GM19467 (cell line): ENCODE data around the gene UBALD2.
"Not testable (repeated sequence)": the region's sequence is repeated elsewhere in the genome, so short reads cannot be mapped to it uniquely, and the experiment has no call there.

ENCODE experiments used
- ATAC-seq: cut with Tn5 transposase; IDR thresholded peaks from one replicate; pipeline ENCODE4 v1.9.1; 2021; ENCODE audit warnings: mild to moderate bottlenecking, moderate library complexity; ENCODE audit not compliant: unreplicated experiment

UBALD2 gene

DNA sequence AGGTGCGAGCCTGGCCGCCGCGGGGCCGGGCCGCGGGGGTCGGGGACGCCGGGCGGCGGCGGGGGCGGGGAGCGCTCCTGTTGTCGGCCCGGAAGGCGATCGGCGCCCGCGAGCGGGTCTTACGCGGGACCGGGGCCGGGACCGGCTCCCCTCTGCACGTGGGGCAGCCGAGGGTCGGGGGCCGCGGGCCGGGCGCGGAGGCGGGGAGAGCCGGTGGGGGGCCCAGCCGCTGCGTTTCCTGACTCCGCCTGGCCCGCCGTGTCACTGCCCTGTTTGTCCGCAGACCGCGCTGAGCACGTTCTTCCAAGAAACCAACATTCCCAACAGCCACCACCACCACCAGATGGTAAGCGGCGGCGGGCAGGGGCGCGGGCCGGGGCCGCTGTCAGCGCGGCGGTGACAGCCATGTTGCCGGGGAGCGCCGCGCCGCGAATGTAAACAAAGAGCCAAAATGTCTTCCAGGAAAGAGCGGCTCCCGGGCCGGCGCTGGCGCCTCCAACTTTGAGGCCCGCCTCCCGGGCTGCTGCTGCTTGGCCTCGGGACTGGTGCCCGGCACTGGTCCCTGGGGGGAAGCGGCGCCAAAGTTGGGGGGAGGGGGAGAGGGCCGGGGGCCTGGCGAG lies 586 bp downstream of the UBALD2 start:
- no peak for ATAC-seq

DNA sequence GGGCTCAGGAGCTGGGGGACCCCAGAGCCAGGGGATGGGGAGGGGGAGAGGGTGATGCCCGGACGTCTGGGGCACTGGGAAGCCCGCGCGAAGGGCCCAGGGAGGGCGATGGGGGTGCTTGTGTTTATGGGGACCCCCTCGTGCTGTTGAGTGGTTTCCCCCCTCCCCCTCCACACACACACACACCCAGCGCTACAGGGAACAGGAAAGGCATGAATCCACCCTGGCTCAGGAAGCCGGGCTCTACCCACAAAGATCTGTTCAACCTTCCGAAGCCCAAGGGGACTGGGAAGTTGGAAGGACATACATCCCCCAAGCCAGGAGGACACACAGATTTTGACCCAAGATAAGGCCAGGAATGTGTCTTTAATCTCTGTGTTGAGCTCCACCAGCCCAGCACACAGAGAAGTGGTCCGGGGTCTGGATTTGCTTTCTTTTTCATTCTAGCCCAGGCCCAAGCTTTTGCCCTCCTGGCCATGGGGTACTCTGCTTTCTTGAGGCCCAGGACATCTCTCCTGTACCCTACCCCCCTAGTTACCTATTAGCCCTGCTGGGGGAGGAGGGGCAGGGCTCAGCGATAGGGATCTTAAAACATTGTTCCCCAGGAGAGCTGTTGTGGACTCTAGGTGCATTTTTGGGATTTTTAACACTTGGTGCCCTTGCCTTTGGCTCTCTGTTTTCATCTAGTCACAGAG lies 1.2 kb downstream of the UBALD2 start:
- no peak for ATAC-seq

DNA sequence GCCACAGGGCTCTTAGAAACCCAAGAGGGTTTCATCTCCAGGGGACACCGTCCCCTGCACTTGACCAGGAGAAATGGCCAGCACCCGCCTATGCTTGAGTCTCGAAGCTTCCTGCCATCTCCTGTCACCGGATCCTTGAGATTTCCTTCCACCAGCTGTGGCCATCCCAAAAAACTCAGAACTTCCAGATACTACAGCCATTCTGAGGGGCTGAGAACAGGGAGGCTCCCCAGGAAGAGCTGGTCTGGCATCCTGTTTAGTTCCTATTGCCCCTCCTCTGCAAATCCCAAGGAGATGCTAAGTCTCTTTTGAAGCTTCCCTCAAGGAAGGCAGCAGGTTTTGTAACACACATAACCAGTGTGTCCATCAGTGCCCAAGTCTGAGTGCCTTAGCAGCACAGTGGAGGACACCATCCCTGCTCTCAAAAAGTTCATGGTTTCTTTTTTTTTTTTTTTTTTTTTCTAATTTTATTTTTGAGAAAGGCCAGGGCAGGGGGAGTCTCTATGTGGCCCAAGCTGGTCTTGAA lies 2.0 kb downstream of the UBALD2 start:
- ATAC-seq = no peak

DNA sequence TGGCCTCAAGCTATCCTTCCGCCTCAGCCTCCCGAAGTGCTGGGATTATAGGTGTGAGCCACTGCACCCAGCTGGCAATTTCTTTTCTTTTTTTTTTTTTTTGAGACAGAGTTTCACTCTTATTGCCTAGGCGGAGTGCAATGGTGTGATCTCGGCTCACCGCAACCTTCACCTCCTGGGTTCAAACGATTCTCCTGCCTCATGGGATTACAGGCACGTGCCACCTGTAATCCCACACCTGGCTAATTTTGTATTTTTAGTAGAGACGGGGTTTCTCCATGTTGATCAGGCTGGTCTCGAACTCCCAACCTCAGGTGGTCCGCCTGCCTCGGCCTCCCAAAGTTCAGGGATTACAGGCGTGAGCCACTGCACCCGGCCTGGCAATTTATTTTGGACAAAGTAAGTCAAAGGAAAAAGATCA lies 2.4 kb downstream of the UBALD2 start:
- ATAC-seq = not testable (repeated sequence)

DNA sequence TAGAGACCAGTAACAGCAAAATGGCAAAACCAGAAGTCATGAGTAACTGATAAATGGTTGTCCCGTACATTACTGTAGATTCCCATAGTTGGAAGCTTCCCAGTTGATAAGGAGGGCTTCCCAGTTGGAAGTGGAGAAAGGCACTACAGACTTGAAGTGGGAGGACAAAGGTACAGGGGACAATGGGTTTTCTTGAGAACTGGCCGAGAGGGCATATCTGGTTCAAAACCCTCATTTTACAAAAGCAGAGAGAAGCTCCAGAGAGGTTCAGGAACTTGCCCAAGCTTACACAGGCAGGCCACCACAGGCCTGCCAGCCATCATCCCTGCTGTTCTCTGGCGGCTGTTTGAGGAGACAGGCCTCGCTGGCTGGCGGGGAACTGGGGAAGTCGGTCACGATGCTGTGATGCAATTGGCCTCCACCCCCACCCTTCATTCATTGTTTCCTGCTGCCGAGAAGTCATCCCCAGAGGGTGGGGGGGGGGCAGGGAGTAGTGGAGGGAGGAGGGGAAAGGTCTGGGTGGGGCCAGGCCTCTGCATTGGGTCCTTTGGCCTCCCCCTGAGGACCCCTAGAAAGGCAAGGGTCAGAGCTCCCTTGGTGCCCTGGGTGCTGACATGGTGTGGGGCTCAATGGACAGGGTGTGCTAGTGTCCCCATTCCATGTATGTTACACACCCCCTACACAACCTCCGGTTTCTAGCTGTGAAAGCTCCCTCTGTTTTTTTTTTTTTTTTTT lies 3.0 kb downstream of the UBALD2 start:
- no peak for ATAC-seq

DNA sequence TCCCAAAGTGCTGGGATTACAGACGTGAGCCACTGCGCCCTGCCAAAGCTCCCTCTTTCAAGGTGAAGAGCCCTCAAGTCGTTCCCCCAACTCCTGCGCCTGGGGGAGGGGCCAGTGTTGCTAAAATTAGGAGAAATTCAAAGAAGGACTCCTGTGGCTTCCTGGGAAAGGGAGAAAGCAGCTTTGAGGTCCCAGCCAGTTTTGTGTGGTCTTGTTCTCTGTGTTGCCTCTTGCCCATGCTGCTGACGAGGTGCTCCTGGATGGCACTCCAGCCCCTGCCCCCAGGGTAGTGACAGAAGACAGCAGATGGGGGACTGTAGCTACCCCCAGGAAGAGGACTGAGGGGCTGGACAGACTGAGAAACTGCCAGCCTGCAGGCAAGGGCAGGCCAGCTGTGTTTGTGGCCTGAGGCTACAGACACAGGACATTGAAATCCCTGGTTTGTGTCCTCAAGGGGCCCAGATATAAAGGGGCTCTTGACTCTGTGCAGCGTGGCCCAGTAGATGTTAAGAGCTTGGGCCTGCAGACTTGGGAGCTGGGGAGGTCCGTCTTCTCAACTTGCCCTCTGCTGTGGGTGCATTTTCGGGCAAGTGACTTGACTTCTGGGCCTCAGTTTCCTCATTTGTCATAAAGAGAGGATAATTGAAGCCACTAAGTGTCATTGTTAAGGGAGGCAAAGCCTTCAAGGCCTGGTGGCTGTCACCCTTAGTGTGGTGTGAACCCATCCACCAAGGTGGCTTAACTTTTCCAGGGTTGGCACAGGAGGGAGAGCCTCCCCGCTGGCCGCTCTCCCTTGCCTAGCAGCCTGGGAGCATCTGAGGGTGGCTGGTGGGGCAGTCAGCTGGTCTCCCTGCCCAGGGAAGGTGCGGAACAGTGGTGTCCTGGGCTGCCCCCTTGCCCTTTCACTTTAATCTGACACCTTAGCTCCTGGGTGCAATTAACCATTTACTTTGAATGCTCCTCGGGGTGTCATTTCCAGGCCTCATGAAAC lies 4.1 kb downstream of the UBALD2 start:
- no peak for ATAC-seq

DNA sequence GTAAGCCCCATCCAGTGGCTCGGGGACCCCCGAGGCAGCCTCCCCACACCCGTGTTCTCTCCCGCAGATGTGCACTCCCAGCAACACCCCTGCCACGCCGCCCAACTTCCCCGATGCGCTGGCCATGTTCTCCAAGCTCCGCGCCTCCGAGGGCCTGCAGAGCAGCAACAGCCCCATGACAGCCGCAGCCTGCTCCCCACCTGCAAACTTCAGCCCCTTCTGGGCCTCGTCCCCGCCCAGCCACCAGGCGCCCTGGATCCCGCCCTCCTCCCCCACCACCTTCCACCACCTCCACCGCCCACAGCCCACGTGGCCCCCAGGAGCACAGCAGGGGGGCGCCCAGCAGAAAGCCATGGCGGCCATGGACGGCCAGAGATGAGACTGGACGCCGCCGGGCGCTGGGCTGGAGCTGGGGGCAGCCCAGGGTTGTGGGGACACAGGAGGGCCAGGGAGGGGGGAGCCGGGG lies 5.0 kb downstream of the UBALD2 start:
- ATAC-seq = no peak

DNA sequence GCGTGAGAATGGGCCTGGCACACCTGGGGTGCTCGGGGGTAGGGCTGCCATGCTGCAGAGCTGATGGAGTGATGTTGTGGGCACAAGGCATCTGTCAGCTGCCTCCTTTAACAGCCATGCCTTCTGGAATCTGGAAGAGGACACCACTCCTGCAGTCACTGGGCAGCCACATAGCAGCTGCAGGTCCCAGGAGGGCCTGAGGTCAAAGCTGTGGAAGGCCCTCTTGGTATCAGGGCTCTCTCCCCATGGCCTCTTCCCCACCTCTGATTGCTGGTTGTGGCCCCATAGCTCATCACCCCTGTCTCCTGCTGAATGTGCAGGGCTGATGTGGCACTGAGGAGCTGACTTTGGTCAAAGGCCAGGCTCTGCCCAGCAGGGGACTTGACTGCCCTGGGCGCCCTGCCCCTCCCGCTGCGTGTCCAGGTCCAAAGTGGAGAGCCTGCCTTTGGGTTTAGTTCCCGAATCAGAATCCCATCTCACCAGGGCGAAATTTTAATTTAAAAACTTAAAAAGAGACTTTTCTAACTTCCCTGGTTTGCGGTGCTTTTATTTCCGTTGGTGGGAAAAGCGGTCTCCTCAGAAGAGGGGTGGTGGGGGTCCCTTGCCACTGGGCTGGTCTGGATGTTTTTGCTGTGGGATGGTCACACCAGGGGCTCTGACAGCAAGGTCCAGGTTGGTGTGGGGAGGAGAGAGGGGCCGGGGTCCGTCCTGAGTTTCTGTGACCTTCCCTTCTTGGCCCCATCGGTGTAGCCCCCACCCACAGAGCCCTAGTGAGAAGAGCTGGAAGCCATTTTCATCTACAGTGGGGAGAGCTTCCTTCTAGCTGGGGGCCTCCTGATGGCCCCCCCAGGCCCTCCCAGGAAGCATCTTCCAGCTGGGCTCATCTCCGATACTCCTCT lies 5.9 kb downstream of the UBALD2 start:
- no peak for ATAC-seq

DNA sequence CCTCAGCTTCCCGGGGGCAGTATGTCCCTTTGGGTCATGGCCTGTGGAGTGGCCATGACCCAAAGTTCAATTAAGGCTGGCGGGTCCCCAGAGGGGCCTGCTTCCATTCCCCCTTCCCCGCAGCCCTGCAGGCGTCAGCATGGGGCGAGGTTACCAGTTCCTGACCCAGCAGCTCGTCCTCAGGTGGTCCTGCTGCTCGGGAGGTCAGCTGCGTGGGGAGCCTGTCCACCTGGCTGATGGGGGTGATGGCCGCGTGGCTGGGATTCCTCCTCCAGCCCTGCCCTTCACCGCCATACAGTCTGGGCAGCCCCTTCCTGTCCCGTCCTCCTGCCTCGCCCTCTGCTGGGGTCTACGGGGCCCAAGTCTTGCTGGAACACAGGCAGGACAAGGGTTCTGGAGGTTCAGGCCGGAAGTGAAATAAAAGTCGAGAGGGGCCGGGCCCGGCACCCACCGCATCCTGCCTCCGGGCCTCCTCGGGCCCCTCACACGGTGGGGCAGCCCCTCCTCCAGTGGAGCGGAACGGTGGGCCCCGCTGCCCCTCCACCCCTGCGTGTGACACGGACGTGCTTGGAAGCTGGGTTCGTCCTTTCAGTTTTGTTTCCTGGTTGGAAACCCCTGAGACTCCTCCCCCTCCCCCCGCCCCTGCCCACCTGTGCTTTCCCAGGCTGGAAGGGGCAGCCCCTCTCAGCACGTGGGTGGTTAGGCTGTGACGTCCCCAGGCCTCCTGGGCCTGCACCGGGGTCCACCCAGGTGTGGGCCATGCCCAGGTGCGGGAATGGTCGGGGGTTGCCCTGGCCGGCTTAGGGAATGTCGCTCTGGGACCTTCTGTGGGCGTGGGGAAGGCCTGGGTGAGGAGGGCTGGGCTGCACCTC lies 6.8 kb downstream of the UBALD2 start:
- peak; percentile 46 for ATAC-seq

DNA sequence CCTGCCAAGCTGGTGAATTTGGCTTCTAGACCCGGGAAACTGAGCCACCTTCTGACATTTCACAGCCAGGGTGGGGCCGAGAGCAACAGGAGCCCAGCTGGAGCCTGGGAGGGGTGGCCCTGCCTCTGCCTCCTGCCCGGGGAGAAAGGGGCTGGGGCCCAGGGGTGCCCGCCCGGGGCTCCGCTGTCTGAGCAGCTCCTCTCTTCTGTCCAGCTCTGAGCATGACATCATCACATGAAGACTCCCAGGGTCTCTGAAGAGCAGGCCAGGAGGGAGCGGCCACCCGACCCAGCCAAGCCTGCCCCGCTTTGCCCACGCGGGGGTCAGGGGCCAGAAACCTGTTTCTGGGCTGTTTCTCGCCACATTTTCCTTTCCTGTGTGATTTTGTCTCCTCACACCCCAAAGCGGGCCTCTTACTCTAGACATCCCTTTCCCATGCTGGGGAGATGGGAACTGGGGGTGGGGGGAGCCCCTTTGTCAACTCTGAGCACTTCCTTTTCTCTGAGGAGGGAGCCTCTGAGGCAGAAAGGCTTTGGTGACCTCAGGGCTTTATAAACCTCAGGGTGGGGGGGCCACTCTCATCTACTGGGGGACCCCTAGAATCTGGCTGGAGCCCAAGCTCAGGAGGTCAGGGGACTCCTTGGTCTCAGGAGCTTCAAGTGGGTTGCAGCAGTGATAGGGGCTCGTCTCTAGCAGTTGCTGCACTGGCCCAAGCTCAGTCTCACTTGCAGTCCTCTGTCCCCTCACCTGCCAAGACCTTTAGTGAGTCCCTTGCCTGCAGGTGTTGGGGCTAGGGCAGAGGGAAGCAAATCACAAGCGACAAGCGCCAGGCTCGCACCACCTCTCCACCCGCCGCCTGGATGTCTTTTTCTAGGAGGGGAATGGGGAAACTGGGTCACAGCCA lies 7.6 kb downstream of the UBALD2 start:
- peak; percentile 17 for ATAC-seq

DNA sequence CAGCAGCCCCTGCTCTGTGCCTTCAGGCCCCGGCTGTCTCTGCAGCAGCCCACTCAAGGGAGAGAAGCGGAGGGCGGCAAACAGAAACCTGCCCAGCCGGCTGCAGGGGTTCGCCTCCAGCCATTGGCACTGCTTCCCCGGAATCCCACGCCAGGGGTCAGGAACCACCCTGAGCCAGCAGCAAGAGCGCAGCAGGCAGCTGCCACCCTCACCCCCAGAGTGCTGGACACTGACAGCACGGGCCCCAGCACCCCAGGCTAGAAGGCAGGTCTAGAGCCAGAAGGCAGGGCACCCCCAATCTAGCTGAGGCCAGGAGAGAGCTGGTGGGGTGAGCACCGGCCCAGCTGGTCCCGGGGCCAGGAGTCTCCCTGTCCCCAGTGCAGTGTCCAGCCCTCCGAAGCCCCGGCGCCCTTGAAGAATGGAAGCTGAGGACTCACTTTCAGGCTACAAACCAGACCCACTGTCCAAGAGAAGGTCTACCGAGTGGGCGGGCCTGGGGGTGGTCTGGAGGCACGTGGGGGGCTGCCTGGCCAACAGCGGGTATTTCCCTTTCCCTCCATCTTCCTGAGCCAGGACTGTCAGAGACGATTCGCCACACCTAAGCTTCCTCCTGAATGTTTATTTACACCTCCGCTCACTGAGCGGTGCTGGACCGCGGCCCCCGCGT lies 8.4 kb downstream of the UBALD2 start:
- ATAC-seq = no peak

DNA sequence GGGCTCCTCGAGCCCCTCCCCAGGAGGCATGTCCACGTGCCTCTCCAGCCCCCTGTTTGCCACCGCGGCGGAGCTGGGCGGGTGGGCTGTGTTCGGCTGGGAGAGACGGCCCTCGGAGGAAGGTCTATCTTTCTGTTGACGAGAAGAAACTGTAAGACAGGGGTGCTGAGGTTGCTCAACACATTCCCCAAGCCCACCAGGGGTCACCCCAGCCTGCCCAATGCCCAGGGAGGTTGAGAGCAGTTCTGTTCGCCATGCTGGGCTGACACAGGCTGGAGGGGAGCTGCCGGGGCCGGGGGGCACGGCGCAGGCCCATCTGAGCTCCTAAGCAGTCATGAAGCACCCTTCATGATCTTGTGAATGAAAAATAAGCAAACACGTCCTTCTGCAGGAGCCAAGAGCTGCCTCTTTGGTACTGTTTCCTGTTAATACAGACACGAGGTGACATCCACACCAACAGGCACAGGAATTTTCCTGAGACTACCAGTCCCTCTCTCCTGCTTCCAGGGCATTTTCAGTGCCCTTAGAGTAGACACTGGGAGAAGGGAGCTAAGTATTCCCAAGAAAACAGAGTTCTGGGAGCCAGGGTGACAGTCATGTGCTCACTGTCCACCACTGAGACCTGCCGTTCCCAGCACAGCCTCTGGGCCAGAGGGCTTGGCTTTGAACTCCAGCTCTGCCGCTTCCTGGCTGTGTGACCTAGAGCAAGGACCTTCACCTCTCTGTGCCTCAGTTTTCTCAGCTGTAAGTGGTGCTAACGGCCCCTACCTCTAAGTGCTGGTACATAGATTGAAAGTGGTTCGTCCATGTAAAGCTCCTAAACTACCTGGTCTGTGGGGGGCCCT lies 9.2 kb downstream of the UBALD2 start:
- no peak for ATAC-seq

DNA sequence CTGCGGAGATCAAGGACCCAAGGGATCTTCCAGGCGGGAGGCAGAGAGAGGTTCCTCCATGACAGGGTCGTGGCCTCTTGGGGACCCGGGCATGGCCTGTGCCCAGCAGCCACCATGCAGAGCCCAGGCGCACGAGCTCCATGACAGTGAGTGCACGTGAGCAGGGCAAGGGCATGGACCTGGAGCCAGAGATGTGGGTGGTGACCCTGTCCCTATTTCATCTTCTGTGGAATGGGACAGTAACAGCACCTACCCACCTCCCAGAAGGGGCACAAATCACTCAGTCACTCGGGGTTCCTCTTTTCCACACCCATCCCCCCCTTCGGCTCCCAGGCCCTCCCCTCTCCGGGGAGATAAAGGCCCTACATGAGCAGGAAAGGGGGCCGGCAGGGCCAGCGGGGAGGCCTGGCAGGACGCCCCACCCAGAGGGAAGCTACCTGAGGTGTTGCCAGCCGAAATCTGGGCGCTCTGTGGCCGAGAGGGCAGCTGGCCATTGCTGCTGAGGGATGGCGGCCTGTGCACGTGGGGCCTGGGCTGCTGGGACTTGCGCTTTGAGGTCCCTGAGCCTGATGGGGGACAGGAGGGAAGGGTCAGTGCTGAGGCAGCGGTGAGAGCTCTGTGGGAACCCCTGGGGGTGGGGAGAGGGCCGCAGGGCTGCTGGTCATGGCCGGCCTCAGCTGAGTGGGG lies 10.4 kb downstream of the UBALD2 start:
- ATAC-seq = no peak

DNA sequence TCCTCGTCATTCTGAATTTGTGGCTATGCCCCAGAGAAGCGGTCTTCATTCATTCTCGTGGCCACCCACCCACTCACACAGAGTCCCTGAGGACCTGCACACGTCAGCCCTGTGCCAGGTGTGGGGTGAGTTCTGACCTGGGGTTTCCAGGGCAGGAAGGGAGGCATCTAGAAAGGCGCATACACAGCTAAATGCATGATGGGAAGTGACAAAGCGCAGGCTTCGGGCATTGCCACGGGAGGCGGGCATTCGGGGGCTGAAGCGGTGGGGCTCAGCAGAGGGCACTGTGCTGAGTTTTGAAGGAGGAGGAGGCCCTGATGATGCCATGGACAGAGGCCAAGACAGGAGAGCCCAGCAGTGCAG lies 10.9 kb downstream of the UBALD2 start:
- ATAC-seq = no peak

DNA sequence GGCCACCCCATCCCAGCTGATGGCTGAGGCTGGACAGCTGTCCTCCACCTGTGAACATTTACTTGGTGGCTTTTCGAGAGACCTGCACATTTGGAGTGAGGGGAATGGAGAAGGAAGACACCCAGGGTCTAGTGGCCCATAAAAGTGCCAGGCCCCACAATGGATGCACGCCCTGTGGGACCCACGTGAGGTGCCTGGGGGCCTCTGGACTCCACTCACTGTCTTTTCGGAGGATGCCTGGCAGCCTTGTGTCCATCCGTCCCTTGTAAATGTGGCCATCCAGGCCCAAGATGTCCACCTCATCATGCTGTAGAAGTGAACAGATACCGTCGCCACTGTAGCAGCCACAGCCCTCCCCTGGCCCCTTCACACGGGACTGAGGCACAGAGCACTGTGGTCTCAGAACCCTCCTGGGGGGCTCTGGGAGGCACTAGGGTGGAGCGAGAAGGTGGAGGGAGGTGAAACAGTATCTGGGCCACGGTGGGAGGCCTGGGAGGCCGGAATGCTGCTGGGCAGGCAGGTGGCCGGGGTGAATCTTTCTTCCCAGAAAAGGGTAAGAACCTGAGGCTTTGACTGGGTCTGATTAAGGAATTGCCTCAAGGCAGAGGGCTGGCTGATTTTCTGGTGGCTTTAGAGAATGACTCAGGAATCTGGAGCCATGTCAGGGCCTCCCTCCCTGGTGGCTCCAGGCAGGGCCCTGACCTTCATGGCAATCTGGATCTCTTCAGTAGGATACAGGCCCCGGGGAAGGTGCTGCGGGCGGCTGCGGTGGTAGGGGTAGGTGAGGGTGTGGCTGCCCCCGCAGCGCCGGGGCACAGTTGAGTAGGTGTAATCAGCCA lies 11.5 kb downstream of the UBALD2 start:
- ATAC-seq = no peak
